ENCODE measurements around the gene KCNIP1.

- TF ChIP-seq CTCF (IDR thresholded peaks at IDR 0.05; ENCODE audit: poor library complexity, severe bottlenecking) (no peak), TAF1 (IDR thresholded peaks at IDR 0.05; ENCODE audit: low read depth) (no peak), POLR2AphosphoS5 (IDR thresholded peaks at IDR 0.05) (no peak), EP300 (conservative IDR thresholded peaks at IDR 0.05; ENCODE audit: poor library complexity, severe bottlenecking) (no peak), MXI1 (conservative IDR thresholded peaks at IDR 0.05; ENCODE audit: poor library complexity, severe bottlenecking) (no peak), EZH2 (IDR thresholded peaks at IDR 0.05; ENCODE audit: borderline replicate concordance, insufficient read depth, low read length, poor library complexity, severe bottlenecking) (no peak), REST (IDR thresholded peaks at IDR 0.05; ENCODE audit: borderline replicate concordance) (no peak), RAD21 (conservative IDR thresholded peaks at IDR 0.05) (no peak), SMC3 (conservative IDR thresholded peaks at IDR 0.05; ENCODE audit: poor library complexity) (no peak)
These were observed 253.8 kb downstream of the KCNIP1 start for GRCh38 chr5:170757669-170758068.
